Gastrocnemius medialis (tissue), 4 donors: ENCODE results near the gene OTOP2.

Experiments used
- CTCF ChIP-seq, 5 experiments: fragments of 450-650 bp in 3 of 5; fragments of 200-600 bp in 2 of 5; sonication (generic) in 2 of 5; IDR thresholded peaks in 4 of 5; conservative IDR thresholded peaks in 1 of 5; 1 replicate in 4 of 5; 2 replicates in 1 of 5; pipeline ENCODE4 v1.5.1; 2016 to 2019; ENCODE audit warnings: antibody characterized with exemption in 5 of 5, mild to moderate bottlenecking in 3 of 5, moderate library complexity in 3 of 5
- POLR2A ChIP-seq, 2 donors: fragments of 450-650 bp; IDR thresholded peaks; one replicate each; pipeline ENCODE4 v1.6.1; 2017; ENCODE audit warnings: antibody characterized with exemption in 2 of 2, mild to moderate bottlenecking in 2 of 2, moderate library complexity in 2 of 2

- TF ChIP-seq CTCF (IDR thresholded peaks at IDR 0.05 in 4 of 5, conservative IDR thresholded peaks at IDR 0.05 in 1 of 5): no peak
- TF ChIP-seq POLR2A (IDR thresholded peaks at IDR 0.05): no peak
Observed at GRCh38 chr17:74941128-74941725, 17.2 kb downstream of the OTOP2 start.
